GM12878 (cell line): ENCODE results near the gene KRTAP5-3.

Source experiments
- CREM ChIP-seq: IDR thresholded peaks from 2 replicates; pipeline ENCODE4 v1.6.1; 2014; ENCODE audit warnings: antibody characterized with exemption, low read depth
- FOXK2 ChIP-seq: fragments of 450-650 bp; IDR thresholded peaks from 2 replicates; pipeline ENCODE4 v1.6.1; 2017; ENCODE audit warnings: mild to moderate bottlenecking, moderate library complexity
- LARP7 ChIP-seq: fragments of 450-650 bp; IDR thresholded peaks from 2 replicates; pipeline ENCODE4 v1.6.1; 2017; ENCODE audit warnings: mild to moderate bottlenecking
- SIN3A ChIP-seq: IDR thresholded peaks from 2 replicates; pipeline ENCODE4 v1.6.1; 2012; ENCODE audit warnings: low read depth, low read length, improper control_type of control experiment

DNA sequence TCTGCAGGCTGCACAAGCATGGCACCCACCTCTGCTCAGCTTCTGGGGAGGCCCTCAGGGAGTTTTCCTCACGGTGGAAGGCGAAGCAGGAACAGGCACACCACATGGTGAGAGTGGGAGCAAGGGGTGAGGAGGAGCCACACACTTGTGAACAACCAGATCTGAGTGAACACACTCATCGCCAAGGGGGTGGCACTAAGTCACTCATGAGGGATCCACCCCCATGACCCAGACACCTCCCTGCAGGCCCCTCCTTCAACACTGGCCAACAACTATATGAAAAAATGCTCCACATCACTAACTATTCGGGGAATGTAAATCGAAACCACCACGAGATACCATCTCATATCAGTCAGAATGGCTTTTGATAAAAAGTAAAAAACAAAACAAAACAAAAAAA lies 9.4 kb downstream of the KRTAP5-3 start:
- no peak for TF ChIP-seq LARP7
- TF ChIP-seq SIN3A = no peak
- TF ChIP-seq FOXK2 = no peak
- TF ChIP-seq CREM = no peak
